Glutamatergic neuron (in vitro differentiated cells): Measurements from ENCODE around the gene UBAC1. TPM values are rescaled to one million over a fixed set of nuclear protein-coding genes. Genes with fewer than 3 reads are reported as not detected.

Source experiments
- DNase-seq: peaks from one replicate; pipeline ENCODE4 v3.0.0; 2022
- H3K27ac Mint-ChIP-seq: one replicate; pipeline ENCODE4 v1.8.0; 2020; ENCODE audit warnings: mild to moderate bottlenecking, mixed read lengths, inconsistent platforms; ENCODE audit not compliant: unreplicated experiment
- H3K27me3 Mint-ChIP-seq: one replicate; pipeline ENCODE4 v1.8.0; 2020; ENCODE audit warnings: mild to moderate bottlenecking, moderate library complexity, mixed read lengths, inconsistent platforms; ENCODE audit not compliant: unreplicated experiment
- H3K36me3 Mint-ChIP-seq: one replicate; pipeline ENCODE4 v1.8.0; 2020; ENCODE audit warnings: mild to moderate bottlenecking, mixed read lengths, inconsistent platforms; ENCODE audit not compliant: unreplicated experiment
- H3K4me1 Mint-ChIP-seq: one replicate; pipeline ENCODE4 v1.8.0; 2020; ENCODE audit warnings: mild to moderate bottlenecking, low read depth, mixed read lengths, inconsistent platforms; ENCODE audit not compliant: unreplicated experiment
- H3K4me3 Mint-ChIP-seq: one replicate; pipeline ENCODE4 v1.8.0; 2020; ENCODE audit warnings: mild to moderate bottlenecking, mixed read lengths, inconsistent platforms; ENCODE audit not compliant: unreplicated experiment
- H3K9me3 Mint-ChIP-seq: one replicate; pipeline ENCODE4 v1.8.0; 2020; ENCODE audit warnings: mild to moderate bottlenecking, moderate library complexity, mixed read lengths, inconsistent platforms; ENCODE audit not compliant: unreplicated experiment
- CTCF ChIP-seq: fragments of 200-600 bp; sonication (generic); IDR thresholded peaks from one replicate; pipeline ENCODE4 v1.5.0; 2021; ENCODE audit not compliant: partially characterized antibody, unreplicated experiment
- total RNA-seq: library from RNA; stranded (reverse); fragmentation: NEBNext Ultra II Directional; extraction: Animal tissue kit (Norgen Biotek cat#: 25700); gene quantifications from one replicate; pipeline ENCODE4 v1.2.1, GENCODE V29; 2021; ENCODE audit not compliant: unreplicated experiment

Gene UBAC1
- total RNA-seq, 1 donor from 2014 or later, result 48.4 TPM

GRCh38 chr9:135984072-135984710 is 23.0 kb upstream of the UBAC1 start:
- peaks cover 4% of the 10 kb centered on the region for H3K4me1 Mint-ChIP-seq
- no peak for DNase-seq
- H3K27me3 Mint-ChIP-seq, result no peaks in the 10 kb centered on the region
- H3K4me3 Mint-ChIP-seq, result no peak overlapping the region
- no peaks in the 10 kb centered on the region for H3K9me3 Mint-ChIP-seq
- H3K36me3 Mint-ChIP-seq, result no peaks in the 10 kb centered on the region
- H3K27ac Mint-ChIP-seq, result no peak overlapping the region
- no peak for TF ChIP-seq CTCF

- no peak overlapping the region for H3K27ac Mint-ChIP-seq
- H3K4me1 Mint-ChIP-seq, result peaks cover 6% of the 10 kb centered on the region
- no peak for DNase-seq
- H3K27me3 Mint-ChIP-seq, result no peaks in the 10 kb centered on the region
- H3K9me3 Mint-ChIP-seq, result peaks cover 2% of the 10 kb centered on the region
- no peak overlapping the region for H3K4me3 Mint-ChIP-seq
- no peak for TF ChIP-seq CTCF
- H3K36me3 Mint-ChIP-seq, result no peaks in the 10 kb centered on the region
These were observed 22.3 kb upstream of the UBAC1 start for GRCh38 chr9:135983208-135984071.

- H3K9me3 Mint-ChIP-seq, result peaks cover 2% of the 10 kb centered on the region
- H3K4me1 Mint-ChIP-seq, result peaks cover 3% of the 10 kb centered on the region
- no peak overlapping the region for H3K27ac Mint-ChIP-seq
- no peaks in the 10 kb centered on the region for H3K36me3 Mint-ChIP-seq
- DNase-seq, result no peak
- H3K27me3 Mint-ChIP-seq, result no peaks in the 10 kb centered on the region
- no peak overlapping the region for H3K4me3 Mint-ChIP-seq
- no peak for TF ChIP-seq CTCF
These were observed 21.5 kb upstream of the UBAC1 start for GRCh38 chr9:135982499-135983207.

- no peak overlapping the region for H3K27ac Mint-ChIP-seq
- H3K4me1 Mint-ChIP-seq, result peaks cover 9% of the 10 kb centered on the region
- peaks cover 2% of the 10 kb centered on the region for H3K9me3 Mint-ChIP-seq
- peaks cover 3% of the 10 kb centered on the region for H3K27me3 Mint-ChIP-seq
- TF ChIP-seq CTCF, result no peak
- no peak for DNase-seq
- no peak overlapping the region for H3K4me3 Mint-ChIP-seq
- no peaks in the 10 kb centered on the region for H3K36me3 Mint-ChIP-seq
These were observed 19.9 kb upstream of the UBAC1 start for GRCh38 chr9:135980926-135981630.
